ENCODE measurements around the gene STK33. TPM values are rescaled to one million over a fixed set of nuclear protein-coding genes. Genes with fewer than 3 reads are reported as not detected.

Gene STK33
- total RNA-seq, 1 experiment from 2014 or later = 1.8 TPM

- no peaks in the 10 kb centered on the region for H3K9me3 ChIP-seq
- no peak for DNase-seq
- H3K36me3 ChIP-seq = no peaks in the 10 kb centered on the region
- no peak overlapping the region for H3K4me3 ChIP-seq
- H3K27me3 ChIP-seq = no peaks in the 10 kb centered on the region
Observed at GRCh38 chr11:8361206-8361605, 232.8 kb downstream of the STK33 start.

- Histone ChIP-seq H3K9me3 (no peaks in the 10 kb centered on the region), H3K27me3 (no peaks in the 10 kb centered on the region), H3K4me3 (no peak overlapping the region), H3K36me3 (no peaks in the 10 kb centered on the region)
- no peak for DNase-seq
Observed at GRCh38 chr11:8360086-8360828, 233.8 kb downstream of the STK33 start.

GRCh38 chr11:8359521-8359920, 234.5 kb downstream of the STK33 start:
- no peak overlapping the region for H3K4me3 ChIP-seq
- no peak for DNase-seq
- H3K9me3 ChIP-seq = no peaks in the 10 kb centered on the region
- H3K27me3 ChIP-seq = no peaks in the 10 kb centered on the region
- H3K36me3 ChIP-seq = no peaks in the 10 kb centered on the region

- Histone ChIP-seq H3K4me3 (no peak overlapping the region), H3K9me3 (no peaks in the 10 kb centered on the region), H3K27me3 (no peaks in the 10 kb centered on the region), H3K36me3 (no peaks in the 10 kb centered on the region)
- DNase-seq = no peak
Observed at GRCh38 chr11:8357891-8358566, 236.0 kb downstream of the STK33 start.

GRCh38 chr11:8357505-8357888, 236.5 kb downstream of the STK33 start:
- DNase-seq = no peak
- H3K4me3 ChIP-seq = no peak overlapping the region
- no peaks in the 10 kb centered on the region for H3K36me3 ChIP-seq
- no peaks in the 10 kb centered on the region for H3K9me3 ChIP-seq
- H3K27me3 ChIP-seq = no peaks in the 10 kb centered on the region

GRCh38 chr11:8356721-8357504, 237.1 kb downstream of the STK33 start:
- no peak overlapping the region for H3K4me3 ChIP-seq
- H3K27me3 ChIP-seq = no peaks in the 10 kb centered on the region
- peak; percentile 23 for DNase-seq
- H3K9me3 ChIP-seq = no peaks in the 10 kb centered on the region
- no peaks in the 10 kb centered on the region for H3K36me3 ChIP-seq

GRCh38 chr11:8356216-8356615, 237.8 kb downstream of the STK33 start:
- no peak for DNase-seq
- H3K4me3 ChIP-seq = no peak overlapping the region
- H3K27me3 ChIP-seq = no peaks in the 10 kb centered on the region
- no peaks in the 10 kb centered on the region for H3K9me3 ChIP-seq
- no peaks in the 10 kb centered on the region for H3K36me3 ChIP-seq

GRCh38 chr11:8355416-8355742, 238.6 kb downstream of the STK33 start:
- no peak for DNase-seq
- H3K36me3 ChIP-seq = no peaks in the 10 kb centered on the region
- no peak overlapping the region for H3K4me3 ChIP-seq
- no peaks in the 10 kb centered on the region for H3K9me3 ChIP-seq
- no peaks in the 10 kb centered on the region for H3K27me3 ChIP-seq

- H3K27me3 ChIP-seq = no peaks in the 10 kb centered on the region
- no peak overlapping the region for H3K4me3 ChIP-seq
- no peak for DNase-seq
- H3K36me3 ChIP-seq = no peaks in the 10 kb centered on the region
- no peaks in the 10 kb centered on the region for H3K9me3 ChIP-seq
Observed at GRCh38 chr11:8354622-8355415, 239.2 kb downstream of the STK33 start.

GRCh38 chr11:8352876-8353505, 241.0 kb downstream of the STK33 start:
- peak; percentile 45 for DNase-seq

GRCh38 chr11:8352103-8352875, 241.7 kb downstream of the STK33 start:
- H3K9me3 ChIP-seq = no peaks in the 10 kb centered on the region
- H3K36me3 ChIP-seq = no peaks in the 10 kb centered on the region
- DNase-seq = no peak
- no peak overlapping the region for H3K4me3 ChIP-seq
- no peaks in the 10 kb centered on the region for H3K27me3 ChIP-seq

More at GRCh38 chr11:8352876-8353505, 241.0 kb downstream of the STK33 start:
- no peak overlapping the region for H3K4me3 ChIP-seq
- no peaks in the 10 kb centered on the region for H3K36me3 ChIP-seq
- H3K27me3 ChIP-seq = no peaks in the 10 kb centered on the region
- no peaks in the 10 kb centered on the region for H3K9me3 ChIP-seq

GRCh38 chr11:8351223-8351622, 242.8 kb downstream of the STK33 start:
- no peaks in the 10 kb centered on the region for H3K36me3 ChIP-seq
- H3K4me3 ChIP-seq = no peak overlapping the region
- DNase-seq = no peak

GRCh38 chr11:8347978-8348377, 246.1 kb downstream of the STK33 start:
- no peak overlapping the region for H3K4me3 ChIP-seq
- no peak for DNase-seq
- H3K27me3 ChIP-seq = no peaks in the 10 kb centered on the region
- H3K36me3 ChIP-seq = no peaks in the 10 kb centered on the region
- no peaks in the 10 kb centered on the region for H3K9me3 ChIP-seq

More at GRCh38 chr11:8351223-8351622, 242.8 kb downstream of the STK33 start:
- no peaks in the 10 kb centered on the region for H3K9me3 ChIP-seq
- no peaks in the 10 kb centered on the region for H3K27me3 ChIP-seq

GRCh38 chr11:8346157-8346755, 247.8 kb downstream of the STK33 start:
- Histone ChIP-seq H3K27me3 (no peaks in the 10 kb centered on the region), H3K9me3 (no peaks in the 10 kb centered on the region), H3K4me3 (no peak overlapping the region), H3K36me3 (no peaks in the 10 kb centered on the region)
- no peak for DNase-seq

- H3K27me3 ChIP-seq = no peaks in the 10 kb centered on the region
- no peaks in the 10 kb centered on the region for H3K9me3 ChIP-seq
- no peak overlapping the region for H3K4me3 ChIP-seq
- no peak for DNase-seq
- no peaks in the 10 kb centered on the region for H3K36me3 ChIP-seq
Observed at GRCh38 chr11:8345179-8345578, 248.8 kb downstream of the STK33 start.

Data from MG63 (cell line).